Measurements from ENCODE around the gene RAMP2.

The RAMP2 gene

GRCh38 chr17:42791948-42792347 is 30.9 kb downstream of the RAMP2 start:
- DNase-seq: no peak

GRCh38 chr17:42792545-42792944 is 31.5 kb downstream of the RAMP2 start:
- DNase-seq: no peak

- DNase-seq: no peak
Observed at GRCh38 chr17:42795061-42795460, 34.0 kb downstream of the RAMP2 start.

- DNase-seq: no peak
Observed at GRCh38 chr17:42795465-42795864, 34.4 kb downstream of the RAMP2 start.

- no peak for DNase-seq
Observed at GRCh38 chr17:42796066-42796758, 35.2 kb downstream of the RAMP2 start.

- DNase-seq: no peak
Observed at GRCh38 chr17:42797067-42798007, 36.3 kb downstream of the RAMP2 start.

GRCh38 chr17:42798011-42798382 is 37.0 kb downstream of the RAMP2 start:
- no peak for DNase-seq

- peak; percentile 7 to 89 (median 71) for DNase-seq
Observed at GRCh38 chr17:42798383-42799380, 37.7 kb downstream of the RAMP2 start, which contains the start of the genes CNTD1 and COA3. TSS of gene CNTD1 (plus strand) at chr17:42798861. CDS start at chr17:42799068, 207 bp downstream. TSS of gene COA3 (minus strand) at chr17:42798704. CDS start at chr17:42798681, 23 bp downstream.

GRCh38 chr17:42803074-42803883 is 42.3 kb downstream of the RAMP2 start:
- DNase-seq: no peak

- no peak for DNase-seq
Observed at GRCh38 chr17:42804918-42805367, 43.9 kb downstream of the RAMP2 start.

GRCh38 chr17:42806249-42806648 is 45.2 kb downstream of the RAMP2 start:
- DNase-seq: no peak

- DNase-seq: peak in 45 of 58 donors; percentile 1 to 72 (median 27)
Observed at GRCh38 chr17:42809250-42809649, 48.2 kb downstream of the RAMP2 start.
